Activated effector memory CD4-positive, alpha-beta T cell treated with Interleukin-2 at 50 U/mL for 16 hours (primary cell): Measurements from ENCODE around the gene IDE.
"Not testable (repeated sequence)": the region's sequence is repeated elsewhere in the genome, so short reads cannot be mapped to it uniquely, and the experiment has no call there.

Experiments
- DNase-seq: peaks from one replicate; pipeline ENCODE4 v3.0.0-alpha.2; 2020

IDE gene

DNA sequence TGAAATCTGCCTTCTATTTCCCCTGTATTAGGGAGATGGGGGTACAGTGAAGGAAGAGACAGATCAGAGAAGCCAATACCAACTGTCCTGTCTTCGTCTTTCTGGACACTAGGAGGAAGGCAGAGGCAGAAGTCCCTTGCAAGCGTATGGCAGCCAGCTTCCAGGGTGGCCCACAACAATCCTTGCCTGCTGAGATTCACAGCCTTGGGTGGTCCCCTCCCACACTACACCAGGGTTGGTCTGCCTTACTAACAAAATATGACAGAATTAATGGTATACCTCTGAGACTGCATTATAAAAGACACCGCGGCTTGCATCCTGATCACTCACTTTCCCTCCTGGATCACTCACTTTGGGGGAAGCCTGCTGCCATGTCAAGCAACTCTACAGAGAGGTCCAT, 90.4 kb downstream of the IDE start:
- no peak for DNase-seq

DNA sequence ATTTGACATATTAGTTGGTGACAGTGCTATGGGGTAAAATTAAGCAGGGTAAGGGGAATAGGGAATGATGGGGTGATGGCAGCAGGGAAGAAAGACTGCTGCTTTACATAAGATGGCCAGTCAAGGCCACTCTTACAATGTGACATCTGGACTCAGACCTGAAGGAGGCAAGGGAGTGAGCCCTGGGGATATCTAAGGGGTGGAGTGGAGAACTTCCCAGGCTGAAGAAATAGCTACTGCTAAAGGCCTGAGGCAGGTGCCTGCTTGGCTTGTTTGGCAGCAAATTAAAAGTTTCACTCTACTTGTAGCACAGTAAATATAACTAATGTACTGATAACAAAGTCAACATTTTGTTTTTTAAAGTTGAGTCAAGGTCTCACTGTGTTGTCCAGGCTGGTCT, 93.5 kb downstream of the IDE start:
- DNase-seq, result no peak

DNA sequence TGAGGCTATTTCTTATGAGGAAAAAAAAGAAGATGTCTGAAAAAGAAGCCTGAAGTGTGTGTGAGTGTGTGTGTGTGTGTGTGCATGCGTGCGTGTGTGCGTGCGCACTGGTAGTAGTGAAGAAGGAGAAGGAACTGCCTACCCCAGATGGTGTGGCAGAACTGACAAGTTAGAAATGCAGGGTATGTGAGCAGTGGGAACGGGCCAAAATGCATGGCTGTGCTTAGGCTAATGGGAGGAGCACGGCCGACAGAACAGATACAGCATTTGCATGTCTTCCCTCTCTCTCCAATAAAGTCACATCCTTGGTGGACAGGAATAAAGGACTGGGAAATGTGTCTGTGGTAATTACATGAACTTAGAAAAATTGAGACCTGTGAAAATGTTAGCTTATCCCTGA, 94.3 kb downstream of the IDE start:
- DNase-seq, result no peak

DNA sequence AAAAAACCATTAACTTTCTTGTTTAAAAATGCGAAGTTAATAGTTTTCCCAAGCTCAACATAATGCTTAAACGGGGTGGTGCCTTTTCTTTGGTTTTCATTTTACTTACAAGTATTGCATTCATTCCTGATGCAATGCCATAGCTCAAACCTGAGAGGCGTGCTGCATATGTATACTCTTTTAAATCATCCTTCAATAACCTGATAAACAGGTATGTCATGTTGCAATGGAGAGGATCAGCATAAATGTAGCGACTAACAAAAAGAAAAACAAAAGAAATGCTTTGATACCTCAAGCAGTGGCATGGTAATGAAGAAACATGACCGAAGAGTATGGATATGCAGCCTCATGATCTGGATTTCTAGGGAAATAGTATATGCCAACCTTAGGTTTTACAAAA, 95.4 kb downstream of the IDE start:
- no peak for DNase-seq

DNA sequence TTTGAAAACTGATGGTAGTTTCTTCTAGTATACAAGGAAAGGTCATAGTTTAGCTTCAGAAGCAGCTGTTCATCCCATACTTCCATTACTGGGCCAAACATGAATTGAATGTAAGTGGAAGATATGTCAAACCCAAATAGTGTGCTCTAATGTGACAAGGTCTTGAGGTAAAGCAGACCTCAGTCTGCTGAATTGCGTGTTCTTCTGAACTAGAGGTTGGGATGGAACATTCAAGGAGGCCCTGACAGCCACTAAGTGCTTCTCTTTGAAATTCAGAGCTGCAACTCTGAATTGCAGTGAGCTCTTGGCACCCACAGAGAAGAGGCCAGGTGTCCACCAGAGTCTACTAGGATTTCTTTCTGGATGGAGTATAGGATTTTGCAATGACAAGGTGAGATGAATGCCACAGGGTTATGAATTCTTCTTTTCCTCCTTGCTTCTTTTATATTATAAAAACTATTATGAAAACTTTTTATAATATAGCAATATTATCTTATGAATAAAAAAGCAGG, 98.5 kb downstream of the IDE start:
- no peak for DNase-seq

DNA sequence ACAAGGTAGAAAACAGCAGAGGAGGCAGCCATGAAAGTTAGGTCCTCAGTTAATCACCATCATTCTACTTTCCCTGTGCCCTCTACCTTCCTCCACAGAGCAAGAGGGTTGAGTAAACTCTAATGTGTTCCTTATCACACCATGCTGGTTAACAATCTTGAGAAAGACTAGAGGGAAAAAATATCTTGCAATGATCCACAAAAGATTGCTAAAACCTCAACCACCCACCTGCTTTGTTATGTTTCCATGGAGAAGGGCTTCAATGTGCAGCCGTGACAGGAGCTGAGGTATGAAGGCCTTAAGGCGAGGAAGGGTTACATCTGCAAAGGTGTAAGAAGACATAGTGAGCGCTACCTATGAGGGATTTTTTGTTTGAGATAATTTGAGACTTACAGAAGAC, 103.9 kb downstream of the IDE start:
- DNase-seq, result no peak

DNA sequence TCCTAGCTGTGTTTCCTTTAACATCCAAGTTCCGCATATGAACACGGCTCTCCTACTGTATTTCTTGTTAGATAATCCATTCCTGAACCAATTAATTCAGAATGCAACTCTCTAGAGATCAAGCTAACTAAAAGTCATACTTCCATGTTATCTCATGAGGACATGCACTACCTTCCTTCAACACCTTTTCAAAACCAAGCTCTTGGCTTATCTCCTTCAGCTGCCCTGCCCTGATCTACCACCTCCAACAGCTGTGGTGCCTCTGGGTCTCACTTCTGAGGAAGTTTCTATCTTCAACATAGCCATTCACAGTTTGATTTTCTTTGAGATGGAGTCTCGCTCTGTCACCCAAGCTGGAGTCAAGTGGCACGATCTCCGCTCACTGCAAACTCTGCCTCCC, 109.5 kb downstream of the IDE start:
- no peak for DNase-seq

DNA sequence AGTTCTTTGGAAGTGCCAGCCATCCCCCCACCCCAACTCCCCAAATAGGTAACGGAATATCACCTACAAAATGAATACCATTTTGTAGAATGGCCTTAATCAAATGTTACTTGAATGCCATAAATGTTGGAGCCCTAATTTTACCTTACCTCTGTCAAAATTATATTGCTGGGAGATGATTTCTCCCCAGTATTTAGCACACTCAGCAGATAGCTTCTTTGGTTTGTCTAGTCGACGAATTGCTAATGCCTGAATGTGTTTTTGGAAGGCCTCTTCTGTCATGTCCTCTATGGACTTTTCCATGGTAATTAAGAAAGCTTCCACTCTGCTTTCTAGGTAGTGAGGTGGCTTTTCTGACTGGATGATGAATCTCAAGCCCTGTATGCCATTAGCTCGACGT, 110.3 kb downstream of the IDE start:
- DNase-seq, result no peak

DNA sequence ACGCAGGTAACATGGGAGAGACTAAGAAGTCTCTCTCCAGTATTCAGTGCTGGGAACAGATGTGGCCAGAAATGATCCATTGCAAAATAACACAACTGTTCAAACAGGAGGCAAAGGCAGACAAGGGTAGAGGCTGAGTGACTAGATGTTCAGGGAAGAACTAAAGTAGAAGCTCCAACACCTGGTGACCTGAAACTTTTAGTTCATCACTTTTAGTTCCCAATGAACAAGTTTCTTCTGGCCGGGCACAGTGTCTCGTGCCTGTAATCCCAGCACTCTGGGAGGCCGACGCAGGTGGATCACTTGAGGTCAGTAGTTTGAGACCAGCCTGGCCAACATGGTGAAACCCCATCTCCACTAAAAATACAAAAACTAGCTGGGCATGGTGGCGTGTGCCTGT, 118.9 kb downstream of the IDE start:
- DNase-seq, result not testable (repeated sequence)

DNA sequence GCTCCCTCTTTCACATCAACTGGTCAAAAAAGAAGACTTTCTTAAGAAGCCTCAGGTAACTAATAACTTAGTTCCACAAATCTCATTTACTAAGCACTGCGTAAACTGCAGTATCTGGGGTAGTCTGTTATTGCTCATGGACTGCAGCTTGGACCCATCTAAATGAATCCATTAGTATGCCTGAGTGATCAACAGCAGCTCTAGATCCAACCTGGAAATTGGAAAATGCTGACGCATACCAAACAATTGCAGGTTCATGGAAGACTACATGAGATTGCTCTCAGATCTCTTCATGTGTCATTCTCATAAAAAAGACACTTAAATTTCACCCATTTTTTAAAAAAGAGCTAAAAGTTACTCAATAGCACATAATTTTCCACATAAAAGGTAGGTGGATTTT, 121.6 kb downstream of the IDE start:
- no peak for DNase-seq

DNA sequence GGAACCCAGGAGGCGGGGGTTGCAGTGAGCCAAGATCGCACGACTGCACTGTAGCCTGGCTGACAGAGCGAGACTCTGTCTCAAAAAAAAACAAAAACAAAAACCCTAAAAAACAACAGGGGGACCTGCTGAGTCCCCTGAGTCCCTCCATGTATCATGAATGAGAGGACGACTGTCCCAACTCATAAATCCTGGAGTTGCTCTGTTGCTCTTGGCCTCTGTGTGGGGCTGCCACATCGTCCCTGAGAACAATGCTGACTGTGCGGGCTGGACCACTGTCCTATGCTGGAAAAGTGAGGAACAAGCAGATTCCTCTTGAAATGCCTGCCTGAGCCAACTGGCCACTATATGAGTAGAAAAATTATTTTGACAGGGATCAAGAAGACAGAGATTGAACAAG, 122.5 kb downstream of the IDE start:
- DNase-seq, result no peak

DNA sequence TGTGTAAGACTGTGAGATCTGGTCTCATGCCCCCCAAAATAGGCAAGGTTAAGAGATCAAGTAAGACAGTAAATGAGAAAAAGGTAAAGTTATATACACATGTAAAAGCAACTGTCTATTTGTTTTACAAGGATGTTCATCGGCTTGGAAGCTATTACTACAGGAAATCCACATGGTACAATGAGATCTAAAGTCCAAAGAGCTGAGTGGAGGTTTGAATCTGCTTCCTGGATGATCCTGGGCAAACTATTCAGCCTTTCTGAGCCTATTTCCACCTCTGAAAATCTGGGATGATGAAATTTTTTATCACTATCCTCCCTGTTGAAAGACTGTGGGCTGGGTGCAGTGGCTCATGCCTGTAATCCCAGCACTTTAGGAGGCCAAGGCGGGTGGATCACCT, 123.0 kb downstream of the IDE start:
- no peak for DNase-seq

DNA sequence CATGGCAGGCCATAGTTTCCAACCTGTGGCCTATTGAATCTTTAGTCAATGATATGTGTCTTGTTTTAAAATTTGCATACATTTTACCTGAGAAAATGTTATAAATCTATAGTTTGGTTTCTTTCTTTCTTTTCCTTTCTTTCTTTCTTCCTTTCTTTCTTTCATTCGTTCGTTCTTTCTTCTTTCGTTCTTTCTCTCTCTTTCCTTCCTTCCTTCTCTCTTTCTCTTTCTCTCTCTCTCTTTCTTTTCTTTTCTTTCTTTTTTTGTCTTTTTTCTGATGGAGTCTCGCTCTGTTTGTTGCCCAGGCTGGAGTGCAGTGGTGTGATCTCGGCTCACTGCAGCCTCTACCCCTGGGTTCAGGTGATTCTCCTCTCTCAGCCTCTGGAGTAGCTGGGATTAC, 133.3 kb downstream of the IDE start:
- DNase-seq, result no peak

DNA sequence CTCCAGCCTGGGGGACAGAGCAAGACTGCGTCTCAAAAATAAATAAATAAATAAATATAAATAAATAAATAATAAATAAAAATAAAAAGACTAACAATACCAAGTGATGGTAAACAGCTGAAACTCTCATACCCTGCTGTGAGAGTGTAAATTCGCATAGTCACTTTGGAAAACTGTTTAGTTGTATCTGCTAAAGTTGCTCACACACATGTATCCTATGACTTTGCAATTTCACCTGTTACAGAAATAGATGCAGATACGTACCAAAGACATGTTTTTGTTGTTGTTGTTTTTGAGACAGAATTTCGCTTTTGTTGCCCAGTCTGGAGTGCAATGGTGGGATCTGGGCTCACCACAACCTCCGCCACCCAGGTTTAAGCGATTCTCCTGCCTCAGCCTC, 135.7 kb downstream of the IDE start:
- no peak for DNase-seq

DNA sequence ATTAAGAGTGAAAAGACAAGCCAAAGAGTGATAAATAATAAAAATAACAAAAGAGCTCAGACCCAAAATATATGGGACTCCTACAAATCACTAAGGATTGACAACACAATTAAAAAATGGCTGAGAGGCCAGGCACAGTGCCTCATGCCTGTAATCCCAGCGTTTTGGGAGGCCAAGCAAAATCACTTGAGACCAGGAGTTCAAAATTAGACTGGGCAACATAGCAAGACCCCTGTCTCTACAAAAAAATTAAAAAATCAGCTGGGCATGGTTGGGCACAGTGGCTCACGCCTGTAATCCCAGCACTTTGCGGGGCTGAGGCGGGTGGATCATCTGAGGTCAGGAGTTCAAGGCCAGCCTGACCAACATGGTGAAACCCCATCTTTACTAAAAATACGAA, 137.3 kb downstream of the IDE start:
- DNase-seq, result no peak

DNA sequence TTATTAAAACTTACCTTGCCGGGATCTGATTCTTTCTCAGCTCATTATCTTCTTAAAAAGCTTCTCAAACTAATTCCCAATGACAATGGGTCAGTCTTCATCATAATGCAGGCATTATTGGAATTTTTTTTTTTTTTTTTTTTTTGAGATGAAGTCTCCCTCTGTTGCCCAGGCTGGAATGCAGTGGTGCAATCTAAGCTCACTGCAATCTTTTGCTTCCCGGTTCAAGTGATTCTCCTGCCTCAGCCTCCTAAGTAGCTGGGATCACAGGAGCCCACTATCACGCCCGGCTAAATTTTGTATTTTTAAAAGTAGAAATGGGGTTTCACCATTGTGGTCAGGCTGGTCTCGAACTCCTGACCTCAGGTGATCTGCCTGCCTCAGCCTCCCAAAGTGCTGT, 137.8 kb downstream of the IDE start:
- DNase-seq, result not testable (repeated sequence)

DNA sequence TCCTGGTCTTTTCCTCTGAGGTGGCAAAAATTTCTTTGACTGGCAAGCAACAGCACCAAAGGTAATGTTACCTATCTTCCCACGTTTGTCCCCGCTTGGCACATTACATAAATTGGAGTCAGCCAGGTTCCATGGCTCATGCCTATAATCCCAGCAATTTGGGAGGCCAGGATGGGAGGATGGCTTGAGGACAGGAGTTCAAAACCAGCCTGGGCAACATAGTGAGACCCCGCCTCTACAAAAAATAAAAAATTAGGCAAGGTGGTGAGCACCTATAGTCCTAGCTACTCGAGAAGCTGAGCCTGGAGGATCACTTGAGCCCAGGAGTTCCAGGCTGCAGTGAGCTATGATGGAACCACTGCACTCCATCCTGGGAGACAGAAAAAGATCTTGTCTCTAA, 139.5 kb downstream of the IDE start:
- DNase-seq, result no peak

DNA sequence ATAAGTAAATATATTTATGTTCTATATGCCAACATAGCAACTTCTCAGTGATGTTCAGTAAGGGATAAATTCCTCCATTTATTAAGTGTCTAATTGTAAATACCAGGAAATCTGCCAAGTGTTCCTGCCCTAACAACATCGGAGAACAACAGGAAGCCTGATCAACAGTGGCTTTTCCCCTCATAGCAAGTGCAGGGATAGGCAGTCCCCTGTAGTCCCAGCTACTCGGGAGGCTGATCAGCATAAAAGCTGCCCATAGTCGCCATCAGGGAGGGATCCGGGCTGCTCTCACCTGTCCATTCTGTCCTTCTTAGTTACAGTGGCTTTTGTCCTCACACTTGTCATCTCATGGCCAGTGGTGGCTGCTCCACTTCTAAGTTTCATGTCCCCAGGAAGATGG, 141.3 kb downstream of the IDE start:
- DNase-seq, result no peak

DNA sequence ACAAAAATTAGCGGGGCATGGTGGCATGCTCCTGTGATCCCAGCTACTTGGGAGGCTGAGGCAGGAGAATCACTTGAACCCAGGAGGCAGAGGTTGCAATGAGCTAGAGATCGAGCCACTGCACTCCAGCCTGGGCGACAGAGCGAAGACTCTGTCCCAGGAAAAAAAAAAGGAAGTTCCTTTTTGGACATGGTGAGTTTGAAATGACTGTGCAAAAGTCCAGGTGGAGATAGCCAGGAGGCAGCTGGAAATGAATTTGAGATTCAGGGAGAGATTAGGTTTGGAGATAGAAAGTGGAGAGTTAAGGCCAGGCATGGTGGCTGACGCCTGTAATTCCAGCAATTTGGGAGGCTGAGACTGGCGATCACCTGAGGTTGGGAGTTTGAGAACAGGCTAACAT, 143.8 kb downstream of the IDE start:
- DNase-seq, result no peak

DNA sequence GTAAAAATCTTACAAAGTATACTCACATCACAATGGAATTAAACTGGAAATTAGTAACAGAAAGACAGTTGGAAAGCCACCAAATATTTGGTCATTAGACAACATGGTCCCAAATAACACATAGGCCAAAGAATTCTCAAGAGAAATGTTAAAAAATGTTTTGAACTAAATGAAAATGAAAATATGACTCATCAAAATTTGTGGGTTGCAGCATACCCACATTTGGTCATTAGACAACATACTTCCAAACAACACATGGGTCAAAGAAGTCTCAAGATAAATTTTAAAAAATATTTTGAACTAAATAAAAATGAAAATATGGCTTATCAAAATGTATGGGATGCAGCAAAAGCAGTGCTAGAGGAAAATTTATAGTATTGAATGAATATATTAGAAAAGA, 152.3 kb downstream of the IDE start:
- DNase-seq, result no peak

DNA sequence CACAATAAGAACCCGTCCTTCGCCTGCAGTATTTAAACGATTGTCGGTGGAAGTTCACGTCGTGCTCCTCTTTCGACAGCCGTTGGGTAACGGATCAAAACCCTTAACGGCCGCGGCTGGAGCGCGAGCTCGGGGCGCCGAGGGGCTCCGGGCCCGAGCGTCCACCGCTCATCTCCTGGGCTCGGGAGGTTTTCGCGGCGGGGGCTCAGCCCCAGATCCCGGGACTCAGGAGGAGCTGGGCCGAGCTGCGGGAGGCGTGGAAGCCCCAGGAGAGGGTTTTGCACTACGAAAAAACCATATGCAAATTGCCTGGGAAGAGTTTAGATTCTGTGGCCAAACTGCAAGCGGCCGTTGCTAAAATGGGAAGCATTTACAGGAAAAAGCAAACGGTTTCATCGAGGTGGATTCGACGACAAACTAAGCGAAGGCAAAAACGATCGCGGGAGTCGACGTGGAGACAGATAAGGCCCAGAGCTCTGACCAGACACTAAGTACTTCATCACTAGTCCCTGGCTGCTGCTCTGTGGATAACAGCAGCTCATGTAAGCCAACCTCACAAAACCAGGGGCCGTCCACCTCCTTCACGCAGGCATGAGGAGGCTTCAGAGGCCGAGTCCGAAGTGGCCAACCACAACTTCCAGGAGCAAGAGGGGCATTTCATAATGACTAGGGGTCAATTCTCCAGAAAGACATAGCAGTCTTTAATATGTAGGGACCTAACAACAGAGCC, 153.2 kb downstream of the IDE start:
- DNase-seq, result no peak

DNA sequence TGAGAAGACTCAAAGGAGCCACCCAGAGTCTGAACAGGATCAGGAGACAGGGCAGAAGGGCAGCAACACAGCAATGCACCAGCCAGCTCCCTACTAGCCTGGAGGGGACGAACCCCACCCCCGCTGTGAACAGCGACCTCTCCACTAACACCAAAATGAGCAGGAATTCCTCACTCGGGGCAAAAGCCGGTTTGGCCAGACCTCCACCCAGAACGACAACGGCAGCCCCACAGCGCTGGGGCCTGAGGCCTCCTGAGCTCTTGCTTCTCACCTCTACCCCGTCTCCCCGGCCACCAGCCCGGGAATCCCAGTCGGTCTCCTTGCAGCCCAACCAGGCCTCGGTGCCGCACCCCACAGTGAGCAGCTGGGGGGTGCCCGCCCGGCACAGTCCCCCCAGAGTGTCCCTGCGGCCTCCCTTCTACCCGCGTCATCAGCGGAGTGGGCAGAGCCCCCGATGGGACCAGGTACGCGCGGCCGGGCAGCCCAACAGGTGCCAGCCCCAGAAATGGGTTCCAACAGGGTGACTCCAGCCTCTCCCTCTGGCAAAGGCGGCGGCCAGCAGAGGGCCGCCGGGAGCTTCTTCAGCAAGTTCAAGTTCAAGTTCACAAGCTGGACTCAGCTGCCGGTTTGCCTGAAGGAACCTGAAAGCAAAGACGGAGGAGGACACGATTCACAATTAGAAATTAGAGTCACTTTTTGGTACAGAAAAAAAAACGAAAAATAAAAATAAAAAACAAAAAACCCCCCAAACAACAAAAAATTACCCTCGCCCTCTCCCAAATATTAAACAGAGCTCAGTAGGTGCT, 153.9 kb downstream of the IDE start:
- DNase-seq, result no peak

DNA sequence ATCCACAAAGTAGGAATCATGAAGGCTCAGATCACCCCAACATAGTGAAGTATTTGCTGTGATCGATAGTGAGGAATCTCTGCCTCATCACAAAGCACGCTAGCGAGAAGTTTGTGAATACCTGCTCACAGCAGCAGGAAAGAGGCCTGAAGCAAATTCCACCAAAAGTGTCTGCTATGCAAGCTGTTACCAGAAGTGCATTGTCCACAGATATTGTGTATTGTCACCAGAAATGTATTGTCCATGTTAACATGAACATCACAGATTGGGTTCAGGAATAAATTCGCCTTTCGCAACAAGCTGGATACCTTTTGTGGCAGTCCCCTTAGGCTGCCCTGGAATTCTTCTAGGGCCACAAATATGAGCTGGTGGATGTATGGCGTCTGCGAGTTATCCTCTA, 155.0 kb downstream of the IDE start:
- DNase-seq, result no peak

DNA sequence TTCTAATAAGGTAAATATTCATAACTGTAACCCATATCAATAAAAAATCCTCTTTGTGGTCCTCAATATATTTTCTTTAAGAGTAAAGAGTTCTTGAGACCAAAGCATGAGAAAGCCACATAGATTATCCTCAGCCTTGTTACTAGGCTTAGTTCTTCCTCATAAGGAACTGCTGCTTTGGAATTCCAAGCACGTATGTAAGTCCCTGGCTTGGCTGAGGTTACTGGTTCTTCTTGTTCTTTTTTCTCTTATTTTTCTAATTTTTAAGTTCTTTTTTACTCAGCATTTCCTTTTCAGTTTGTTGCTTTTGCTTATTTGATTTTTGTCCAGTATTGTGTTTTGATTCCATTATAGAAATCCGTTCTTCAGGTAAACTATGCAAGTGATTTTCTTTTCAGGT, 155.7 kb downstream of the IDE start:
- no peak for DNase-seq

DNA sequence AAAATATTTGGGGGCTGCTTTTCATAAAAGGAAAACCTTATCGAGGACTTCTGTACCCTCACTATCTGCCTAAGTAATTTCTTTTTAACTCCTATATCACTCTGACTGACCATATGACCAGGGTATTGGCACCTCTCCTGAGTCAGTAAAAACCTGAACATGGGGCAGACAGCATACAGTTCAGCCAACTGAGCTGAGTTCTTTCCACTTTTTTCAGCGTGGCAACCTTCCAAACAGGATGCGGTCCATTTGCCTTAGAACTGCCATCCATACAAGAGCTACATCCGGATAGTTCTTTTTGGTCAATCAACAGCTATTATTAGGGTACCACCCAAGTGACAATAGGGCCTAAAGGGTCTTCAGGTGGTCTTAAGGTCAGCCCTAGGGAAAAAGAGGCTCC, 160.4 kb downstream of the IDE start:
- DNase-seq, result no peak
